ENCODE results near the gene ARHGAP18.

The ARHGAP18 gene

GRCh38 chr6:129607581-129608186 is 102.3 kb downstream of the ARHGAP18 start:
- Histone ChIP-seq H3K27ac (no peak overlapping the region), H3K9me3 (ENCODE audit: severe bottlenecking) (no peaks in the 10 kb centered on the region), H3K4me3 (ENCODE audit: low read depth, low read length) (no peak overlapping the region), H3K27me3 (ENCODE audit: insufficient read depth, low read depth, severe bottlenecking) (no peaks in the 10 kb centered on the region), H3K36me3 (no peaks in the 10 kb centered on the region)
- TF ChIP-seq, protein P1, sequence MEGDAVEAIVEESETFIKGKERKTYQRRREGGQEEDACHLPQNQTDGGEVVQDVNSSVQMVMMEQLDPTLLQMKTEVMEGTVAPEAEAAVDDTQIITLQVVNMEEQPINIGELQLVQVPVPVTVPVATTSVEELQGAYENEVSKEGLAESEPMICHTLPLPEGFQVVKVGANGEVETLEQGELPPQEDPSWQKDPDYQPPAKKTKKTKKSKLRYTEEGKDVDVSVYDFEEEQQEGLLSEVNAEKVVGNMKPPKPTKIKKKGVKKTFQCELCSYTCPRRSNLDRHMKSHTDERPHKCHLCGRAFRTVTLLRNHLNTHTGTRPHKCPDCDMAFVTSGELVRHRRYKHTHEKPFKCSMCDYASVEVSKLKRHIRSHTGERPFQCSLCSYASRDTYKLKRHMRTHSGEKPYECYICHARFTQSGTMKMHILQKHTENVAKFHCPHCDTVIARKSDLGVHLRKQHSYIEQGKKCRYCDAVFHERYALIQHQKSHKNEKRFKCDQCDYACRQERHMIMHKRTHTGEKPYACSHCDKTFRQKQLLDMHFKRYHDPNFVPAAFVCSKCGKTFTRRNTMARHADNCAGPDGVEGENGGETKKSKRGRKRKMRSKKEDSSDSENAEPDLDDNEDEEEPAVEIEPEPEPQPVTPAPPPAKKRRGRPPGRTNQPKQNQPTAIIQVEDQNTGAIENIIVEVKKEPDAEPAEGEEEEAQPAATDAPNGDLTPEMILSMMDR (IDR thresholded peaks at IDR 0.05; ENCODE audit: low read depth, low read length): no peak
- no peak for DNase-seq

DNA sequence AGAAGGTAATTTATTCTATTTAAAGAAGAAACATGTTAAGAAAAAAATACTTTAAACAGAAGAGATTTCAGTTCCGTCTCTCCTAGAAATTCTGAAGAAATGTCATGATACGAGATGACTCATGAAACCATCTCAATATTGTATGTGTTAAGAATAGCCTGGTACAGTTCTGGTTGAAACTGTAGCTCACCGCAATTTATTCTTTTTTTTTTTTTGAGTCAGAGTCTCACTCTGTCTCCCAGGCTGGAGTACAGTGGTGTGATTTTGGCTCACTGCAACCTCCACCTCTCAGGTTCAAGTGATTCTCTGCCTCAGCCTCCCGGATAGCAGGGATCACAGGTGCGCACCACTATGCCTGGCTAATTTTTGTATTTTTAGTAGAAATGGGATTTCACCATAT is 103.3 kb downstream of the ARHGAP18 start:
- TF ChIP-seq, protein P1 (IDR thresholded peaks at IDR 0.05; ENCODE audit: low read depth, low read length): no peak
- no peaks in the 10 kb centered on the region for H3K27me3 ChIP-seq (ENCODE audit: insufficient read depth, low read depth, severe bottlenecking)
- no peaks in the 10 kb centered on the region for H3K9me3 ChIP-seq (ENCODE audit: severe bottlenecking)
- no peak for DNase-seq
- H3K36me3 ChIP-seq: no peaks in the 10 kb centered on the region
- no peak overlapping the region for H3K27ac ChIP-seq
- H3K4me3 ChIP-seq (ENCODE audit: low read depth, low read length): no peak overlapping the region

DNA sequence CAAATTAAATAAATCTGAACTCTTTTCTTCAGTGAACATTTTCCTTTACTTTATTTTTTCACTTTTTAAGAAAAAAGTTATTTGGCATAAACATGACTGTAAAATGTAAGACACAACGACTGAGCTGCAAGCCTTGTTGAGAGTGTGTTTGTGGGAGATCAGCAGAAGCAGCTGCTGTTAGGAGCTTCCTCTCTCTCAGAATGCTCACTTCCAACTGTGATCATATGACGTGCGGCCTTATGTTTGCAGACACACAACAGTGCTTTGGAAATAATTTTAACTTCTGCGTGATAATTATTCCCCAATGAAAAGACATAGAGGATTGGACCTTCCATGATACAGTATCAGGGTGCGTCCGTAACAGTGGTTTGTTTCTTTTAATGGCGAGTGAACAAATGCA is 104.0 kb downstream of the ARHGAP18 start:
- H3K36me3 ChIP-seq: no peaks in the 10 kb centered on the region
- no peak overlapping the region for H3K4me3 ChIP-seq (ENCODE audit: low read depth, low read length)
- DNase-seq: no peak
- H3K27ac ChIP-seq: no peak overlapping the region
- TF ChIP-seq, protein P1 (IDR thresholded peaks at IDR 0.05; ENCODE audit: low read depth, low read length): no peak
- no peaks in the 10 kb centered on the region for H3K27me3 ChIP-seq (ENCODE audit: insufficient read depth, low read depth, severe bottlenecking)
- no peaks in the 10 kb centered on the region for H3K9me3 ChIP-seq (ENCODE audit: severe bottlenecking)

GRCh38 chr6:129605095-129605494 is 104.9 kb downstream of the ARHGAP18 start:
- DNase-seq: no peak
- H3K27me3 ChIP-seq (ENCODE audit: insufficient read depth, low read depth, severe bottlenecking): no peaks in the 10 kb centered on the region
- no peak overlapping the region for H3K27ac ChIP-seq
- H3K9me3 ChIP-seq (ENCODE audit: severe bottlenecking): no peaks in the 10 kb centered on the region
- no peaks in the 10 kb centered on the region for H3K36me3 ChIP-seq
- H3K4me3 ChIP-seq (ENCODE audit: low read depth, low read length): no peak overlapping the region
- TF ChIP-seq, protein P1 (IDR thresholded peaks at IDR 0.05; ENCODE audit: low read depth, low read length): no peak

- no peaks in the 10 kb centered on the region for H3K36me3 ChIP-seq
- H3K4me3 ChIP-seq (ENCODE audit: low read depth, low read length): no peak overlapping the region
- no peak overlapping the region for H3K27ac ChIP-seq
These were observed 105.7 kb downstream of the ARHGAP18 start for GRCh38 chr6:129604321-129604720.

More at GRCh38 chr6:129604321-129604720, 105.7 kb downstream of the ARHGAP18 start:
- no peak for DNase-seq
- H3K27me3 ChIP-seq (ENCODE audit: insufficient read depth, low read depth, severe bottlenecking): no peaks in the 10 kb centered on the region
- H3K9me3 ChIP-seq (ENCODE audit: severe bottlenecking): no peaks in the 10 kb centered on the region
- TF ChIP-seq, protein P1 (IDR thresholded peaks at IDR 0.05; ENCODE audit: low read depth, low read length): no peak

Data from WERI-Rb-1 (cell line).